MM.1S (cell line): ENCODE results near the gene FPR3.
"Not testable (repeated sequence)": the region's sequence is repeated elsewhere in the genome, so short reads cannot be mapped to it uniquely, and the experiment has no call there.

Experiments used
- CTCF ChIP-seq: fragments of 300-600 bp; sonication (generic); IDR thresholded peaks from 2 replicates; pipeline ENCODE4 v1.5.1; 2016; ENCODE audit warnings: antibody characterized with exemption, low read length, mixed read lengths
- EZH2 ChIP-seq: fragments of 300-600 bp; sonication (generic); optimal IDR thresholded peaks from 2 replicates; pipeline ENCODE3; 2017; ENCODE audit warnings: low read depth, mild to moderate bottlenecking, antibody characterized with exemption, low read length, mixed read lengths

GRCh38 chr19:51805396-51805795, 10.4 kb downstream of the FPR3 start:
- not testable (repeated sequence) for TF ChIP-seq CTCF, EZH2
